ENCODE results near the gene ATP5PO.
"Not testable (repeated sequence)": the region's sequence is repeated elsewhere in the genome, so short reads cannot be mapped to it uniquely, and the experiment has no call there.

ATP5PO gene

GRCh38 chr21:33872881-33873515, 42.6 kb downstream of the ATP5PO start:
- in situ Hi-C loops (cut with MboI; ENCODE audit: low sequenced_read_pairs) = no loop called here

DNA sequence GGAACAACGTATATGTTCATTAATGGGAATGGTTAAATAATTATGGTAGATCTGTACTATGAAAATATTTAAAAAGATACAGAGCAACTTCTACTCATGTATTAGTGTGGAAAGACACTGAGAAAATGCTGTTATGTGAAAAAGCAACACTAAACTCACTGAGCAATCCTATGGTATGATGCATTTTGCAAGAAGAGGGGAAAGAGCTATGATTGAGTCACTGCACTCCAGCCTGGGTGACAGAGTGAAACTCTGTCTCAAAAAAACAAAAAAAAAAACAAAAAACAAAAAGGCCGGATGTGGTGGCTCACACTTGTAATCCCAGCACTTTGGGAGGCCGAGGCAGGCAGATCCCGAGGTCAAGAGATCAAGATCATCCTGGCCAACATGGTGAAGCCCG, 44.4 kb downstream of the ATP5PO start:
- in situ Hi-C loops (cut with MboI; ENCODE audit: low sequenced_read_pairs) = no loop called here

- in situ Hi-C loops (cut with MboI; ENCODE audit: low sequenced_read_pairs) = no loop called here
Observed at GRCh38 chr21:33870768-33871167, 44.8 kb downstream of the ATP5PO start.

GRCh38 chr21:33869873-33870272, 45.7 kb downstream of the ATP5PO start:
- in situ Hi-C loops (cut with MboI; ENCODE audit: low sequenced_read_pairs) = no loop called here

DNA sequence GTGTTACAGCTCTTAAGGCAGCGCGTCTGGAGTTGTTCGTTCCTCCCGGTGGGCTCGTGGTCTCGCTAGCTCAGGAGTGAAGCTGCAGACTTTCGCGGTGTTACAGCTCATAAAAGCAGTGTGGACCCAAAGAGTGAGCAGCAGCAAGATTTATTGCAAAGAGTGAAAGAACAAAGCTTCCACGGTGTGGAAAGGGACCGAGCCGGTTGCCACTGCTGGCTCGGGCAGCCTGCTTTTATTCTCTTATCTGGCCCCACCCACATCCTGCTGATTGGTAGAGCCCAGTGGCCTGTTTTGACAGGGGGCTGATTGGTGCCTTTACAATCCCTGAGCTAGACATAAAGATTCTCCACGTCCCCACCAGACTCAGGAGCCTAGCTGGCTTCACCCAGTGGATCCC, 47.7 kb downstream of the ATP5PO start:
- in situ Hi-C loops (cut with MboI; ENCODE audit: low sequenced_read_pairs) = not testable (repeated sequence)

- in situ Hi-C loops (cut with MboI; ENCODE audit: low sequenced_read_pairs) = no loop called here
Observed at GRCh38 chr21:33866826-33867225, 48.8 kb downstream of the ATP5PO start.

- in situ Hi-C loops (cut with MboI; ENCODE audit: low sequenced_read_pairs) = no loop called here
Observed at GRCh38 chr21:33865996-33866575, 49.5 kb downstream of the ATP5PO start.

GRCh38 chr21:33865176-33865575, 50.4 kb downstream of the ATP5PO start:
- in situ Hi-C loops (cut with MboI; ENCODE audit: low sequenced_read_pairs) = no loop called here

GRCh38 chr21:33864150-33864549, 51.5 kb downstream of the ATP5PO start:
- in situ Hi-C loops (cut with MboI; ENCODE audit: low sequenced_read_pairs) = no loop called here

DNA sequence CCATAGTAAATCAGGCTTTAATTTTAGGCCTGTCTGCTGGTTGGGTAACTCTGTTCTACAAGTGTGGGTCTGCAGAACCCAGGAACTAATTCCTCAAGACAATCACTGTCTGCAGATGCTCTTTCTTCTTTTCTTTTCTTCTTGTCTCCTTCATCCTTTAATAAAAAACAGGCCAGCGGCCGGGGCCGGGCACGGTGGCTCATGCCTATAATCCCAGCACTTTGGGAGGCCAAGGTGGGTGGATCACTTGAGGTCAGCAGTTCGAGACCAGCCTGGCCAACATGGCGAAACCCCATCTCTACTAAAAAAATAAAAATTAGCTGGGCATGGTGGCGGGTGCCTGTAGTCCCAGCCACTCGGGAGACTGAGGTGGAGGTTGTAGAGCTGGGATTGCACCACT, 52.4 kb downstream of the ATP5PO start:
- in situ Hi-C loops (cut with MboI; ENCODE audit: low sequenced_read_pairs) = not testable (repeated sequence)

DNA sequence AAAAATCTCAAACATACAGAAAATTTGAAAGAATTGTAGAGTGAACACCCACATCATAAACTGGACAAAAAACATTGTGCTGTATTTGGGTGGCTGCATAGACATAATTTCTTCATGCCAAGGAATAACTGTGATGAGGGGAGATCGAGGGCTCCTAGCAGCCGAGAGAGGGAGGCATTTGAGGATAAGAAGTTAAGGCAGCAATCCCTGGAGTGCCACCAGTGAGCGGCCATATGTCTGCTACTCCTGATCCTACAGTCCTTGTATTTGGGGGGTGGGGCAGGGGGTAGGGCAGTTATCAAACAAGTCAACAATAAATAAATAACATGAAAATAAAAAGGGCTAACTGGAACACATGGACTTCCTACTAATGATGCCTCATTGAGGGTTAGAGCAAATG, 54.5 kb downstream of the ATP5PO start:
- in situ Hi-C loops (cut with MboI; ENCODE audit: low sequenced_read_pairs) = no loop called here

DNA sequence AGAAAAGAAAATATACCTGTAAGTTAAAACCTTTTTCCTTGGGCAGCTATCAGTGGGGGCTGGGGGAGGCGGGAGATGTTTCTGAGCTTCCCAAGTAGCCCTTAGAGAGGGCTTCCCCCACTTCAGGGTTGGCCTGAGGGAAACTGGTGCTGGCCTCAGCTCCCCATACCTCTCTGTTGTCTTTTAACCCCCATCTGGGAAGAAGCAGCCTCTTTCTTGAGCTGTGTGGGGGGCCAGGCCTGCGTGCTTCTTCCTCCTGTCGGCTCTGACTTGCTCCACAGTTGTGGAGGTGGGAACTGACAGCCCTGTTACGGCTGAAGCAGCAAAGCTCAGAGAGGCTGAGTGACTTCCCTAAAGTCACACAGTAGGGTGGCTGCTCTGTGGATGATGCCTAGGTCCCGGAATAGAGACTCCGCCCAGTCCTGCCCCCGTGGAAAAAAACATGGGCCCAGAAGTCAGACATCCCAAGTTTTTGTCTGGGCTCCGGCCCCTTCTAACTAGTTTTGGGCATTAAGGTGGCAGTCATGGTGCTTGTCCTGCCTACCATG, 55.2 kb downstream of the ATP5PO start:
- in situ Hi-C loops (cut with MboI; ENCODE audit: low sequenced_read_pairs) = no loop called here

DNA sequence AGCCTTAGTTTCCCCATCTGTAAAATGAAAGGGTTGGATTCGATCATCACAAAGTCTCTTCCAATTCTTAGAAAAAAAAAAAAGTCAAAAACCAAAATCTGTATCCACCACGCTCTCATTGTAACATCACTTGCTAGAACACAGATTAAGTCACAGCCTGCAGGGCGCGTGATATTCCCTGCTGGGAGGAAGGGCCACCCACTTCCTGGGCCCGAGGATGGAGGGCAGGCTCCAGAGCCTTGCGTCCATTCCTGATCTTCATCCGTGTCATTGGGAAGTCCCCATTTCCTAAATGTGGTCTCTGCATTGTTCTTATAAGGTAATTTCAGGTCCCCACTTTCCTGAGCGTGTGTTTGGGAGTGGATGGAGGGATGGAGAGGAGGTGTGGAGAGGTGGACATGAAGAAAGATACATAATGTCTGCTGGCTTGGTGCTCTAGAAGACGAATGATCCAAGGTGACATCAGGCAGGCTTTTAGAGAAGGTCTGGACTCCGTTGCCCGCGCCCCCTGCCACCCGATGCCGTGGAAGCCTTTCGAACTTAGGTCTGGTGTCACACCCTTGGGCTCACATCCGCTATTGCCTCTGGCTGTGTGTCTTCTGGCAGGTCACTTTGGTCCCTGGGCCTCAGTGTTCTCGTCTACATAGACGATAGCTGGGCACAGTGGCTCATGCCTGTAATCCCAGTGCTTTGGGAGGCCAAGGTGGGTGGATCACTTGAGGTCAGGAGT, 56.1 kb downstream of the ATP5PO start:
- in situ Hi-C loops (cut with MboI; ENCODE audit: low sequenced_read_pairs) = no loop called here

DNA sequence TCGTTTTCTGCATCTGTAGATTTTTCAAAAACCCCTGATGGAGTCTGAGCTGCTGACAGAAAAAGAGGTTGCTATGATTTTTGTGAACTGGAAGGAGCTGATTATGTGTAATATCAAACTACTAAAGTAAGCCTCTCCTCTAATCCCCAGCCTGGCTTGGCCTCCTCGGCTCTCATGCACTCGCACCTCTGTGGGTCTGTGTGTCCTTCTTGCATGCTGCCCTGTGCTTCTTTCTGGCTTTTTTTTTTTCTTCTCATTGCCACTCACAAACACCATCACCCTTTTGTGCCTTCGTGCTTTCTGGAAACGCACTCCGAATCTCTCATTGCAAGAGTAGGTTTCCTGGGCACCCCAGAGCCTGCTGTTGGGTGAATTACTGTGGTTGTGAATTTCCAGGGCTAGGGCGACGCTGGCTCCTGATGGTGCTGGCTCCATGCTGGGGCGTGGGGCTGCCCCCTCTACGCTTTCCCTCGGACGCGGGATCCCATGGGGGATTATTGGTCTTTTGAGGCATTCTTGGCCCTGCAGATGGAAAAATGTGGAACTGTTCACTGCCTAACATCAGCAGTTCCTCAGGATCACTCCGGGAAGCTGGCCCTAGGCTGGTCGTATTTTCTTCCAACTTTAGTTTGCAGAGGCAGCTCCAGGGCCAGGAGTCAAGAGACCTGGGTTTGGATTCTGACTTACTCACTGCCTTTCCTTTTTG, 56.8 kb downstream of the ATP5PO start:
- in situ Hi-C loops (cut with MboI; ENCODE audit: low sequenced_read_pairs) = no loop called here

DNA sequence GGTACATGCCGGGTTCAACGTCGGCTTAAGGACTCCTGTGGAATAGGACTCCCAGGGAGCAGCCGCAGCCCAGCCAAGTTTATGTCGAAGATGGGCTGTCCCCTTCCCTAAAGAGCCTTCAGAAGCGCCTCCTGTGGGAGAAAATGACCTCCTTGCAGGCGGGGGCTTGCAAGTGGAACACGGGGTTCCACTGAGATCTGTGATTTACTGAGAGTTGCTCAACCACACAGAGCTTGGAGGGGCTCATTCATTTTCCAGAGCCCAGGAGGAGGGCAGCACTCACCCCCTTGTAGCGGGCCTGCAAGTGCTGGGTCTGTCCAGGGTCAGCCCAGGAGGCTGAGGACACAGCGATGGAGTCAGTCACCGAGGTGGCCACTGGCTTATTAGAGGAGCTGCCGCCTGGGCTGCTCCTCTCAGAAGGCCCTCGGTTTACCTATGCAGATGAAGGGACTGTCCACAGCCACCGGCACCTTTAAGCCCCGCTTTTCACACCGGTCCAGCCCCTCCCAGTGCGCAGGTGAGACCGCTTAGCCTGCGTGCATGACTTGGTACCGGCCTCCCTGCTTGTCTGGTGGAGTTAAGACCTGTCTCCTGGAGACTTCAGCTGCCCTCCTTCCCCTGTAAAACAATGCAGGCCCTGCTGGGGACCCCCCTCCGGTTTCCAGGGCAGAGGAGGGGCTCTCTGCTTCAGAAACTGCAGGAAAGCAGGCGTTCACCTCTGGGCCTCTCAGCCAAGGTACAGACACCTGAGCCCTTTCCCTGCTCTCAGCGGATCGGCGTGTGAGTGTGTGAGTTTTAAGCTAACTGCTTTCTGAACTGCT, 57.5 kb downstream of the ATP5PO start:
- in situ Hi-C loops (cut with MboI; ENCODE audit: low sequenced_read_pairs) = no loop called here

GRCh38 chr21:33856893-33857527, 58.6 kb downstream of the ATP5PO start:
- in situ Hi-C loops (cut with MboI; ENCODE audit: low sequenced_read_pairs) = no loop called here

GRCh38 chr21:33855190-33855589, 60.4 kb downstream of the ATP5PO start:
- in situ Hi-C loops (cut with MboI; ENCODE audit: low sequenced_read_pairs) = no loop called here

- in situ Hi-C loops (cut with MboI; ENCODE audit: low sequenced_read_pairs) = no loop called here
Observed at GRCh38 chr21:33854604-33855003, 61.0 kb downstream of the ATP5PO start.

Measured in HL-60/S4 treated with retinoic acid at 250 ng/mL for 4 days and 3 days (cell line).